Calu3 (cell line): Measurements from ENCODE around the gene DNAH17. TPM values are rescaled to one million over a fixed set of nuclear protein-coding genes. Genes with fewer than 3 reads are reported as not detected.

ENCODE experiments used
- BruUV-seq: library from RNA; stranded (reverse); fragments of 400-500 nt; replicated peaks from 2 replicates; lab custom pipeline; 2021; lab: Mats Ljungman, UMichigan
- CTCF ChIA-PET: fragments of 300-600 bp; sonication (Branson Sonifier 250); formaldehyde crosslinking; loops from one replicate; lab custom pipeline; 2022; ENCODE audit warnings: antibody characterized with exemption; lab: Charles Lee
- DNase-seq: peaks from one replicate; pipeline ENCODE4 v3.0.0; 2022
- H3K27ac Mint-ChIP-seq: one replicate; pipeline ENCODE4 v1.8.0; 2022; ENCODE audit warnings: mixed read lengths; ENCODE audit not compliant: unreplicated experiment
- H3K27me3 Mint-ChIP-seq: one replicate; pipeline ENCODE4 v1.8.0; 2022; ENCODE audit warnings: mixed read lengths; ENCODE audit not compliant: unreplicated experiment
- H3K36me3 Mint-ChIP-seq: one replicate; pipeline ENCODE4 v1.8.0; 2022; ENCODE audit warnings: mild to moderate bottlenecking, moderate library complexity, mixed read lengths; ENCODE audit not compliant: insufficient read depth, unreplicated experiment
- H3K4me1 Mint-ChIP-seq: one replicate; pipeline ENCODE4 v1.8.0; 2022; ENCODE audit warnings: mild to moderate bottlenecking, low read depth, mixed read lengths; ENCODE audit not compliant: unreplicated experiment
- H3K4me3 Mint-ChIP-seq: one replicate; pipeline ENCODE4 v1.8.0; 2022; ENCODE audit warnings: mild to moderate bottlenecking, low read depth, moderate library complexity, mixed read lengths; ENCODE audit not compliant: unreplicated experiment
- H3K9me3 Mint-ChIP-seq: one replicate; pipeline ENCODE4 v1.8.0; 2022; ENCODE audit warnings: low read depth, mixed read lengths; ENCODE audit not compliant: unreplicated experiment
- intact Hi-C: fragments of 100-400 bp; cut with micrococcal nuclease; formaldehyde crosslinking; loops from one replicate; pipeline ENCODE4 v1.10.0; 2022; ENCODE audit not compliant: unreplicated experiment
- total RNA-seq: library from RNA; stranded (reverse); gene quantifications from 2 replicates; pipeline ENCODE4 v1.2.3, GENCODE V29; 2022
- TF ChIP-seq, protein P1 (sequence below): fragments of 200-600 bp; IDR thresholded peaks from one replicate; pipeline ENCODE4 v1.8.0; 2022; ENCODE audit warnings: antibody characterized with exemption; ENCODE audit not compliant: unreplicated experiment

The DNAH17 gene
- total RNA-seq, 1 experiment from 2014 or later = 0.19 TPM

DNA sequence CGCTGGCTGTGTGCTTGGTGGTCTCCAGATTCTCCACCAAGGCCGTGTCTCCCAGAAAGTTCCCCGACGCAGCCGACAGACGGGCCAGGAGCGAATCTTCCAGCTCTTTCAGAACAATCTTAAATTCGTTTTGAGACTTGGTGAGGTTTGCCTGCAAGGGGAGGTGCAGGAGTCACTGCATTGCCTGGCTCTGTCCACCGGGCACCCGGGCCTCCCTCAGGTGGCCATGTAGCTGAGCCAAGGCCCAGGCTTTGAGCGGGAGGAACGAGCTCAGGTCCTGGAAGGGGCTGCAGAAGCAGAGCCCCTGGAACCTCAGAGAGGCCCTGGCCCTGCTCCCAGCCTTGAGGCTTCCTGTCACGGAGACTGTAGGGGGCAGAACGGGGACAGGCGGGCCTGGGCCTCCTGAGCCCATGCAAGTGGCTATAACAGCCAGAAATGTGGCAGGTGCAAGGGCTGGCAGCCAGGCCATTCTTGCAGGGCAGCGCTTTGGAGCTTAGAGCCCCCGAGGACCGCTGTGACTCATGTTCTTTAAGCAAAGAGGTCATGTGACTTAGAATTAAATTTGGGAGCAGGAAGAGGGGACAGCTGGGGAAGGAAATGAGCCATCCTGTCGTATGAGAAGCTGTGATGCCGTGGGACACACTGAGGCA is 126.4 kb downstream of the DNAH17 start:
- H3K27me3 Mint-ChIP-seq = peaks cover 30% of the 10 kb centered on the region
- CTCF ChIA-PET = no interaction called here
- H3K4me3 Mint-ChIP-seq = no peak overlapping the region
- no TSS peak for BruUV-seq
- intact Hi-C loops = no loop called here
- peaks cover 4% of the 10 kb centered on the region for H3K36me3 Mint-ChIP-seq
- no peak overlapping the region for H3K27ac Mint-ChIP-seq
- H3K9me3 Mint-ChIP-seq = no peaks in the 10 kb centered on the region
- no peaks in the 10 kb centered on the region for H3K4me1 Mint-ChIP-seq
- TF ChIP-seq, protein P1, sequence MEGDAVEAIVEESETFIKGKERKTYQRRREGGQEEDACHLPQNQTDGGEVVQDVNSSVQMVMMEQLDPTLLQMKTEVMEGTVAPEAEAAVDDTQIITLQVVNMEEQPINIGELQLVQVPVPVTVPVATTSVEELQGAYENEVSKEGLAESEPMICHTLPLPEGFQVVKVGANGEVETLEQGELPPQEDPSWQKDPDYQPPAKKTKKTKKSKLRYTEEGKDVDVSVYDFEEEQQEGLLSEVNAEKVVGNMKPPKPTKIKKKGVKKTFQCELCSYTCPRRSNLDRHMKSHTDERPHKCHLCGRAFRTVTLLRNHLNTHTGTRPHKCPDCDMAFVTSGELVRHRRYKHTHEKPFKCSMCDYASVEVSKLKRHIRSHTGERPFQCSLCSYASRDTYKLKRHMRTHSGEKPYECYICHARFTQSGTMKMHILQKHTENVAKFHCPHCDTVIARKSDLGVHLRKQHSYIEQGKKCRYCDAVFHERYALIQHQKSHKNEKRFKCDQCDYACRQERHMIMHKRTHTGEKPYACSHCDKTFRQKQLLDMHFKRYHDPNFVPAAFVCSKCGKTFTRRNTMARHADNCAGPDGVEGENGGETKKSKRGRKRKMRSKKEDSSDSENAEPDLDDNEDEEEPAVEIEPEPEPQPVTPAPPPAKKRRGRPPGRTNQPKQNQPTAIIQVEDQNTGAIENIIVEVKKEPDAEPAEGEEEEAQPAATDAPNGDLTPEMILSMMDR = no peak
- DNase-seq = no peak

- Mint-ChIP-seq H3K27me3 (peaks cover 30% of the 10 kb centered on the region), H3K4me1 (no peaks in the 10 kb centered on the region), H3K9me3 (no peaks in the 10 kb centered on the region), H3K27ac (no peak overlapping the region), H3K4me3 (no peak overlapping the region), H3K36me3 (peaks cover 4% of the 10 kb centered on the region)
- intact Hi-C loops = no loop called here
- DNase-seq = no peak
- BruUV-seq = no TSS peak
- TF ChIP-seq, protein P1 = no peak
- CTCF ChIA-PET = no interaction called here
These were observed 127.1 kb downstream of the DNAH17 start for GRCh38 chr17:78449983-78450595.

- intact Hi-C loops = no loop called here
- TF ChIP-seq, protein P1 = no peak
- Mint-ChIP-seq H3K9me3 (no peaks in the 10 kb centered on the region), H3K27me3 (peaks cover 30% of the 10 kb centered on the region), H3K27ac (no peak overlapping the region), H3K36me3 (peaks cover 4% of the 10 kb centered on the region), H3K4me3 (no peak overlapping the region), H3K4me1 (no peaks in the 10 kb centered on the region)
- no TSS peak for BruUV-seq
- CTCF ChIA-PET = interaction anchor here (0.6 kb wide), 1 partner anchor 1124 kb away, joined by 5 read pairs; no protein-coding TSS in a partner anchor
- no peak for DNase-seq
These were observed 128.7 kb downstream of the DNAH17 start for GRCh38 chr17:78448356-78448993.

DNA sequence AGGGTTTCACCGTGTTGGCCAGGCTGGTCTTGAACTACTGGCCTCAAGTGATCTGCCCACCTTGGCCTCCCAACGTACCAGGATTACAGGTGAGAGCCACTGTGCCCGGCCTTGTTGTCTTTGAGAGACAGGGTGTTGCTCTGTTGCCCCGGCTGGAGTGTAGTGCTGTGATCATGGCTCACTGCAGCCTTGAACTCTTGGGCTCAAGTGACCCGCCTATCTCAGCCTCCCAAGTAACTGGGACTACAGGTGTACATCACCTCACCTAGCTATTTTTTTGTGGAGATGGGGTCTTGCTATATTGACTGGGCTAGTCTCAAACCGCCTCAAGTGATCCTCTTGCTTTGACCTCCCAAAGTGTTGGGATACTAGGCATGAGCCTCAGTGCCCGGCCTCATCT is 130.4 kb downstream of the DNAH17 start:
- CTCF ChIA-PET = no interaction called here
- TF ChIP-seq, protein P1 = no peak
- peaks cover 16% of the 10 kb centered on the region for H3K27me3 Mint-ChIP-seq
- peaks cover 4% of the 10 kb centered on the region for H3K36me3 Mint-ChIP-seq
- BruUV-seq = no TSS peak
- no peak overlapping the region for H3K27ac Mint-ChIP-seq
- H3K4me3 Mint-ChIP-seq = no peak overlapping the region
- DNase-seq = no peak
- no peaks in the 10 kb centered on the region for H3K9me3 Mint-ChIP-seq
- intact Hi-C loops = no loop called here
- H3K4me1 Mint-ChIP-seq = no peaks in the 10 kb centered on the region
